HG02571 (cell line): ENCODE data around the gene TNIP2.
A peak's percentile ranks its signal among the peaks of the same experiment; 100 is the strongest.
"Not testable (repeated sequence)": the region's sequence is repeated elsewhere in the genome, so short reads cannot be mapped to it uniquely, and the experiment has no call there.

Experiments used
- ATAC-seq: cut with Tn5 transposase; IDR thresholded peaks from one replicate; pipeline ENCODE4 v1.9.1; 2021; ENCODE audit warnings: mild to moderate bottlenecking, moderate library complexity; ENCODE audit not compliant: unreplicated experiment

TNIP2 gene

DNA sequence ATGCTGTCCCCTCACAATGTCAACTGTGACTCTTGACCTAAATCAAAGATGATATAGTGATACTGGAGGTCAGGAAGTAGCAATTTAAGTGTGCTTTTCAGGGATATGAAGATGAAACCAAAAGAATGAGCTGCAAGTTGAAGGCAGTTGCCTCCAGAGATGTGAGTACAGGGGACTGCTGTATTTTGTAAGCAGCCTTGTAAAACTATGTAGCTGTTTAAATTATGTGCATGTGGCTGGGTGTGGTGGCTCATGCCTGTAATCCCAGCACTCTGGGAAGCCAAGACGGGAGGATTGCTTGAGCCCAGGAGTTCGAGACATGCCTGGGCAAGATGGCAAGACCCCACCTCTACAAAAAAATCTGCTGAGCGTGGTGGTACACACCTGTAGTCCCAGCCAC lies 15.1 kb upstream of the TNIP2 start:
- no peak for ATAC-seq

DNA sequence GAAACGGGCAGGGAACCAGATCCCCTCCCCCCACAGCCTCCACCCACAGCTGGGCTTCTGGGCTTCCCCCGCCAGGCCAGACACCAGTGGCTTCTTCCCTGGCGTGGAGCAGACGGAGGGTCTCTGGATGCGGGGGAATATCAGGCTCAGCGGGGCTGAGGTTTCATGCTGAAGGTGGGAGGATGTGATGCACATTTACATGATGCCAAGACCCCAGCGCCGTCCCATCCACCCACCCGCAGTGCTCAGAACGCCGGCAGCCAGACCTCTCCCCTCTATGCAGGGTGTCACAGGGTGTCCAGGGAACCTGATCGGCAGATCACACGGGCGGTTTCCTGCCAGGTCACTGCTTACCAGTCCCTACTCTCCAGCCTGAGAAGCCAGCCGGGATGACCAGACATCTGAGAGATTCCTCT lies 12.8 kb upstream of the TNIP2 start:
- ATAC-seq, result no peak

DNA sequence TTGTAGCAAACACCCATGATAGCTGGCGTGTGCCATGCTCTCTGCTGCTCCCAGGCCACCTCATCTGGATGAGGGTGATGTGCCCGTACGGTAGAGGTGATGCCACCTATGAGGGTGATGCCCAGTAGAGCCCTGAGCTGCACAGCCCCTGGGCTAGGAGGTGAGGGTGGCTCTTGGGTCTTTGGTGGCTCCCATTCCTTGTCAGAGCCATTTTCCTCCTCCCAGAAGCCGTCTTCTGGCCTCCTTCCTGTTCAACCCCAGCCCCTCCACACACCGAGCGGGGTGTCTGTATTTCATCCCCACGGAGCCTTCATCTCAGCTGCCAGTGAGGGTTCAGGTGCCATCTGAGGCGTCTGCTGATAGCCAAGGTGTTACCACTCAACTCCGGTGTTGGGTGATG lies 12.0 kb upstream of the TNIP2 start:
- no peak for ATAC-seq

DNA sequence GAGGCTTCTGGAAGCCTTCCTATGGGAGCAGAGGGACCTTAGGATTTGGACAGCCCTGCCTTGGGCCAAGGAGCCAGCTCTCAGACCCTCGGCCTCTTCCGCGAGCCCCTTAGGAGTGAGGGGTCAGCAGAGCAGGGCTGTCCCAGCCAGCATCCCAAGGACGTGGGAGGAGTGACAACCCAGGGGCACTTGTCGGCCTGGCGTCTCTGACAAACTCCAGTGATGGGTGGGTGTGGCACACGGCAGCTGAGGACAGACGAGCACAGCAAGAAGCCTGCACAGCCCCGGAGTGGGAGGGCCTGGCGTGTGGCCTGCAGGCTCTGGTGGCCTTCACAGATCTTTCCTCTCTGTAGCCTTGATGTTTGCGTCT lies 11.6 kb upstream of the TNIP2 start:
- ATAC-seq, result no peak

DNA sequence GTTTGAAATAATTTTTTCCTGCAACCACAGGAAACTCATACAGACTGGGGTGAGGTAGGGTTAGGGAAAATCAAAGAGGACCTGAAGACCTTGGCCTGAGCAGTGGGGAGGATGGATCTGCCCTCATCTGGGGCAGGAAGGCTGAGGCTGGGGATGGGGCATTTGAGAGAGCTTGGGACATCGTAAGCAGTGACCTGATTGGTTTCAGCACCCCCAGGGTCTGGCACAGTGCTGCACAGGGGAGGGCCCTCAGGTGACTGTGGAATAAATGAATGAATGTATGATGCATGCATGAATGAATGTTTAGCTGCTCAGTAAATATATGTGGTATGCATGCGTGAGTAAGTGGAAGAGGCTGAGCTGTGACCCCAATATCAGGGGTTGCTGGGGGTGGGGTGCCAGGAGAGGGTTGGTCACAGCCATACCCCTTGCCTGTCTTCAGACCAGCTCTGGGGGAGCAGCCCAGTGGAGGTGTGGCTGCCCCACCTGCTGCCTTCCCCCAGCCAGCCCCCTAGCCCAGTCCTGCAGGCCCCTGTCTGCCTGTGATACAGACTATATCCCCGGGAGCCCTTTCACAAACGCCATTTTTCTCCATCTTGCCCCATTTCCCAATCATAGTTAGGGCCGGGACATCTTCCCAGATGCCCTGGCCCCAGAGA lies 11.0 kb upstream of the TNIP2 start:
- ATAC-seq, result no peak

DNA sequence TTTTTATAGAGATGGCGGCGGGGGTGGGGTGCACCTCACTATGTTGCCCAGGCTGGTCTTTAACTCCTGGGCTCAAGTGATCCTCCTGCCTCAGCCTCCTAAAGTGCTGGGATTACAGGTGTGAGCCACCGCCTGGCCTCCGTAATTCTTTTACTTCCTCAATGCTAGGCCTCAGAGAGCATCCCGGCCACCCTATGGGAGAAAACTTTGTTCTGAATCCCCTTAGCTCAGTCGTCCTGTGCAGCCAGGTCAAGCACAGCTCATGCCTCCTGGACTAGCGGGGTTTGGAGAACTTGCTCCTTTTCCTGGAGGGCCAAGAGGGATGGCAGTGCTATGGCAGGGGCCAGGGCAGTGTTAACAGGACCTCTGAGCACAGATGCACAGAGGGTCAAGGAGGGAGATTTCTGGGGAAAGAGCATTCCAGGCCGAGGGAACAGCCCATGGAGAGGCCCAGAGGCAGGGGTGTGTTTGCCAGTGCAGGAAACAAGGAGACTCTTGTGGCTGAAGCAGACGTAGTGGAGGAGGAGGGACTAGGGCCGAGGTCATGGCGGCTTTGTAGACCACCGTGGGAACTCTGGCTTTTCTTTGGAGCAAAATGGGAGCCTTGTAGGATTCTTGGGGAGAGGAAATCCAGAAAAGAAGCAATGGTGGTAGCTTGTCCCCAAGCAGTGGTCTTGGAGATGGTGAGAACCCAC lies 9.8 kb upstream of the TNIP2 start:
- ATAC-seq, result no peak

DNA sequence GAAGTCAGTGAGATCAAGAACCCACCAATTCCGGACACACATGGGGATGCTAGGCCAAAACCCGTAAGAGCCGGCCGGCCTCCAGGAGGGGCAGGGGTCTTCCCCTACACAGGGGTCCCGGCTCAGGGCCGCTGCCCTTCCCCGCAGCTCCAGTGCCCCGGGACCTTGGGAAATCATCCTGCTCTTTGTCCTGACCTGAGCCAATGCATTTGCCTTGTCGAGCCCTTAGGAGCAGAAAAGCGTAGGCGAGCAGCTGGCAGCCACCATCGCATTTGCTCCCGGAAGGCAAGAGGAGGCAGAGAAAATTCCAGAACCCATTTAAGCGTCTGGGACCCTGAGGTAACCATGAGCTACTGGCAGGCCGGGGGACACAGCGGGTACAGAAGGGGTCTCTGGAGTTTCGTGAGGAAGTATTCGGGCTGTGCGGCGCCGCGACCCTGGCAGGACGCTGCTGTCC lies 7.4 kb upstream of the TNIP2 start:
- ATAC-seq, result no peak

DNA sequence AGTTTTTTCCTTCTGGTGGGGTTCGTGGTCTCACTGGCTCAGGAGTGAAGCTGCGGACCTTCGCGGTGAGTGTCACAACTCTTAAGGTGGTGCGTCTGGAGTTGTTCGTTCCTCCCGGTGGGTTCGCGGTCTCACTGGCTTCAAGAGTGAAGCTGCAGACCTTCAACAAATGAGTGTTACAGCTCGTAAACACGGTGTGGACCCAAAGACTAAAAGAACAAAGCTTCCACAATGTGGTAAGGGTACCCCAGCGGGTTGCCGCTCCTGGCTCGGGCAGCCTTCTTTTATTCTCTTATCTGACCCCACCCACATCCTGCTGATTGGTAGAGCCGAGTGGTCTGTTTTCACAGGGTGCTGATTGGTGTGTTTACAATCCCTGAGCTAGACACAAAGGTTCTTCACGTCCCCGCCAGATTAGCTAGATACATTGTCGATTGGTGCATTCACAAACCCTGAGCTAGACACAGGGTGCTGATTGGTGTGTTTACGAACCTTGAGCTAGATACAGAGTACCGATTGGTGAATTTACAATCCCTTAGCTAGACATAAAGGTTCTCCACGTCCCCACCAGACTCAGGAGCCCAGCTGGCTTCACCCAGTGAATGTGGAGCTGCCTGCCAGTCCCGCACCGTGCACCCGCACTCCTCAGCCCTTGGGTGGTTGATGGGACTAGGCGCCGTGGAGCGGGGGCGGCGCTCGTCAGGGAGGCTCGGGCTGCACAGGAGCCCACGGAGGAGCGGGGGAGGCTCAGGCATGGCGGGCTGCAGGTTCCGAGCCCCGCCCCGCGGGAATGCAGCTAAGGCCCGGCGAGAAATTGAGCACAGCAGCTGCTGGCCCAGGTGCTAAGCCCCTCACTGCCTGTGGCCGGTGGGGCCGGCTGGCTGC lies 6.6 kb upstream of the TNIP2 start:
- ATAC-seq, result not testable (repeated sequence)

DNA sequence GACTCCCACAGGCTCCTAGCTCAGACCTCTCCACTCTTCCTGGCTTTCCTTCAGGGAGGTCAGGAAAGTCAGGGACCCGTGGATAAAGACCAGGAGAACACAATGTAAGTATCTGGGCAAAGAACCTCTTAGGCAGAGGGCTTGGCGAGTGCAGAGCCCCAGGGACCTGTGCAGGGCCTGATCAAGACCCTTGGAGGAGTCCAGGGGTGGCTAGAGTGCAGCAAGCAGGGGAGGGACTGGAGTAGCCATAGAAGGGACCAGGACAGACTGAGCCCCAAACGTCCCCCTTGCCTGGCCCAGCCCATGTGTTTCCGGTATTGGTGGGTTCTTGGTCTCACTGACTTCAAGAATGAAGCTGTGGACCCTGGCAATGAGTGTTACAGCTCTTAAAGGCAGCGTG lies 5.9 kb upstream of the TNIP2 start:
- no peak for ATAC-seq

DNA sequence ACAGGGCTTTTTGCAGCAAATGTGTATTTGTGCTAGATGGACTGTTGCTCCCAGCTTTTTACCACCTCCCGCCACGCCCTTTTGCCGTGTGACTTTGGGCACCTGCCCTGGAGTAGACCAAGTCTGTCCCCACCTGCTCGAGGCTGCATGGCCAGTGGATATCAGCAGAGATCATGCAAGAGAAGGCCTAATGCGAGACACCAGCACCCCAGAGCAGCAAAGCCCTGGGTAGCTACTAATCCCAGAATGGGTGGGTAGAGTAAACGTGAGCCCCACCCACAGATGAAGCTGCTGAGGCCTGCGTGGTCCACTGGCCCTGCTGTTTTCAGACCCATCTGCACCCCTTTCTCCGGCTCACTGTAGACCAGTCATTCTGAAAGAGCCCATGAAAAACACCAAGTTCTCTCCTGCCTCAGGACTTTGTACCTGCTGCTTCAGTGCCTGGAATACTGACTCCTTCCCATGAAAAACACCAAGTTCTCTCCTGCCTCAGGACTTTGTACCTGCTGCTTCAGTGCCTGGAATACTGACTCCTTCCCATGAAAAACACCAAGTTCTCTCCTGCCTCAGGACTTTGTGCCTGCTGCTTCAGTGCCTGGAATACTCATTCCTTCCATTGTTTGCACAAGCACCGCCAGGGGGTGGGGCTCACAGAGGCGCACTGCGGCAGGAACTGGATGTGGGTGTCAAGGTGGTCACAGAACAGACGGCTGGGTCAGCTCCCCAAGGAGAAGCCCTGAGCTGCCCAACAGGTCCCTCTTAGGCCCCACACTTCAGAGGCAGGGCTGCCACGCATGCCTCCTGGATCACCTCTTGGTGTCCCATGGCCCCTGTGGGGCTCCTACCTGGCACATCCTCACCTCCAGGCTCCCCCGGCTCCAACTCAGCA lies 5.1 kb upstream of the TNIP2 start:
- ATAC-seq, result no peak

DNA sequence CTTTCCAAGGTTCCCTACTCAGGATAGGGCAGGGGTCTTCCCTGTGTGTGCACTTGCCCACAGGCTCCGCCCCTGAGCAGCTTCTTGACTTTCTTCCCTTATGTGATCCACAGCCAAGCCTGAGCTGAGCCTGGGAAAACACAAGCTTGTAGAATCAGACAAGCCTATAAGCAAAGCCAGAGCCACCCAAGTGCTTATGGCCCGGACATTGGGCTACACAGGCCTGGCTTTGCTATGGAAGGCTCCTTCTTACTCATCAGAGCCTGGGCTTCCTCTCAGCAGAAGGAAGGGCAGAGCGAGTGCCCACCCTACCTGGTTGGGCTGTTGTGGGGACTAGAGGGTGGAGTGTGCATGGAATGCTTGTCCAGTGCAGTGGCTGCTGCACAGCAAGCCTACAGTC lies 1.3 kb upstream of the TNIP2 start:
- ATAC-seq, result no peak

DNA sequence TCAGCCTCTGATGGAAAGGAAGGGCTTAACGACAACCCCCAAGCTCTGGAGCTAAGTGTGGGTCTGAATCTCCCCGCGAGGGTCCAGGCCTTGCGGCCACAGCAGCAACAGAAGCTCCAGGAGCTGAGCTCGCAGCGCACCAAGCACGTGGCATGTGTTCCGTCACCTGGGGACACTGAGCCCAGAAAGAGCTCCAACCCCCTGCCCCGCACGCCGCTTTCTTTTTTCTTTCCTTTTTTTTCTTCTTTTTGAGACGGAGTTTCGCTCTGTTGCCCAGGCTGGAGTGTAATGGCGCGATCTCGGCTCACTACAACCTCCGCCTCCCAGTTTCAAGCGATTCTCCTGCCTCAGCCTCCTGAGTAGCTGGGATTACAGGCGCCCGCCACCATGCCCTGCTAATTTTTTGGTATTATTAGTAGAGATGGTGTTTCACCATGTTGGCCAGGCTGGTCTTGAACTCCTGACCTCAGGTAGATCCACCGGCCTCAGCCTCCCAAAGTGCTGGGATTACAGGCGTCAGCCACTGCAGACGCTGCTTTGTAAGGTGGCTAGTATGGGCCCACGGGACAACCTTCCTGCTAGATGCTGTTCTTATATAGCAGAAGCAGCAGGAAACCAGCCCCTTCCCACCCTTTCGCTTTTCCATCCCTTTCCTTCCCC lies 685 bp upstream of the TNIP2 start:
- peak; percentile 11 for ATAC-seq

DNA sequence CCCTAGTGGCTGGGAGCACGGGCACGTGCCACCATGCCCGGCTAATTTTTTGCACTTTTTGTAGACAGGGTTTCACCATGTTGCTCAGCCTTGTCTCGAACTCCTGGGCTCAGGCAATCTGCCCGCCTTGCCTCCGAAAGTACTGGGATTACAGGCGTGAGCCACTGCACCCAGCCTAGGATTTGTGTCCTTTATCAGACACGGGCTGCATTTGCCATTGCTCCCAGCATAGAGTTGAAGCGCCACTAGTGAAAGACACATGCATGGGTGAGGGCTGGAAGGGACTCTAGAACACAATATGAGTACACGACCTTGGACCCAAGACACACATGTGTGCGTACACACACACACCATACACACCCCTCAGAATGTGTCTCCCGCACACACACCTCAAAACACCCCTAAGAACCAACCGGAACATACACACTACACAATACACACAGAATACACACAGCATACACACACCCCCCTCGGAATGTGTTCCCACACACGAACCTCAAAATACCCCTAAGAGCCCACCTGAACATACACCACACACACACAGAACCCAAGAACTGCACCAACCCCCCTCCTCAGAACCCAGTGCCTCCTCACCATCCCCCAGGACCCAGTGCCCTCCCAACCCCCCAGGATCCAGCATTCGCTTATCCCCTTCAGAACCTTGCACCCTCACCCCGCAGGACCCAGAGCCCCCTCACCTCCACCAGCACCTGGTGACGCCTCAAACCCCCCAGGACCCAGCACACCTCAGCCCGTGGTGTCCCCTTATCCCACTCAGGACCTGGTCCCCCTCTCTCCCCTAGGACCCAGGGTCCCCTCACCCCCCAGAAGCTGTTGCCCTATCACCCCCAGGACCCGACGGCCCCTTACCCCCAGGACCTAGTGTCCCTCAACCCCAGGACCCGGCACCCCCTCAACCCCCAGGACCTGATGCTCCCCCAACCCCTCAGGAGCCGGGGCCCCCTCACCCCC lies 1.0 kb downstream of the TNIP2 start:
- ATAC-seq, result no peak

DNA sequence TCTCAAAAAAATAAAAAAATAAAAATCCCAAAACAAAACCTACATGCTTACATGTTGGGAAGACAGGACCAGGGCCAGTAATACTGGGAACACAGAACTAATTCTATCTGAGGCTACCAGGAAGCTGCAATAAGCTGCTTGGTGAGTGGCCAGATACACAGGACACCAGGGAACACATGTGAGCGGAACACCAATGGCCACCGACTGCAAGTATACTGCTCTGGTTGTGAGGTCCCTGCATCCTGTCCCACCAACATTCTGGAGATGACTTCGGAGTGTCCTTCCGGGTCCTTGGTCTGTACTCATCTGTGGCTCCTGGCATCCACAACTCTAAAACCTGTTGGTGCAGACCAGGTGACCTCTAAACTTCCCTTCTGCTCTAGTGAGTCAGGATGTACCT lies 2.7 kb downstream of the TNIP2 start:
- ATAC-seq, result no peak

DNA sequence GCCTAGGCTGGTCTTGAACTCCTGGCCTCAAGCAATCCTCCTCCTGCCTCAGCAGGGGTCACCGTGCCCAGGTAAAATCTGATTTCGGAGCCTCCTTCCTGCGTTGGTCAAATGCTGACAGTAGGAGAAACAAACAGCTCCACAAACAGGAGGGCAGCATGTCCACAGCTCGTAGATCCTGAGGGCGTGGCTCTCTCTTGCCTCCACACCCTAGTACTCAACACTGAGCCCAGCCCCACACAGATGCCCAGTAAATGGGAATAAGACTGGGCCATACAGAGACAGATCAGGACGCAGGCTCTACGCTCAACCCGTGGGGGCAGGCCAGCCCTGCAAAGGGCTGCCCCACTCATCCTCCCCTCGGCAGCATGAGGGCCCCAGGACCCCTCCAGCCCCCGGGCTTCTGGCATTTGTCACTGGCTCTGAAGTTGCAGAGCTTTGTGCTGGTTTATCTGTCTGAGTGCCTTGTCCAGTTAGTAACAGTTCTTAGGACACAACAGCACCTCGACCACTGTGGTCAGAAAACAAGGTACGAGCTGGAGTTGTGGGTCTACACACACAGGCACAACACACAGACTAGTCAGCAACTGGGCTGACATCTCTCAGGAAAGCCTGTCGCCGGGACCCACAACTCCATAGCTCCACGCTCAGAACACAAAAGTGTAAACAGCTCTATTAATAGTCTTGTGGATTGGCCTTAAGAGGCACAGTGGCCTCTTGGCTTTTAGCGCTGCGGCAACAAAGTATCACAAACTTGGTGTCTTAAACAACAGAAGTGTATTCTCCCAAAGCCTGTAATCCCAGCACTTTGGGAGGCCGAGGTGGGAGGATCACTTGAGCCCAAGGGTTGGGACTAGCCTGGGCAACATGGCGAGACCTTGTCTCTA lies 5.2 kb downstream of the TNIP2 start:
- no peak for ATAC-seq

DNA sequence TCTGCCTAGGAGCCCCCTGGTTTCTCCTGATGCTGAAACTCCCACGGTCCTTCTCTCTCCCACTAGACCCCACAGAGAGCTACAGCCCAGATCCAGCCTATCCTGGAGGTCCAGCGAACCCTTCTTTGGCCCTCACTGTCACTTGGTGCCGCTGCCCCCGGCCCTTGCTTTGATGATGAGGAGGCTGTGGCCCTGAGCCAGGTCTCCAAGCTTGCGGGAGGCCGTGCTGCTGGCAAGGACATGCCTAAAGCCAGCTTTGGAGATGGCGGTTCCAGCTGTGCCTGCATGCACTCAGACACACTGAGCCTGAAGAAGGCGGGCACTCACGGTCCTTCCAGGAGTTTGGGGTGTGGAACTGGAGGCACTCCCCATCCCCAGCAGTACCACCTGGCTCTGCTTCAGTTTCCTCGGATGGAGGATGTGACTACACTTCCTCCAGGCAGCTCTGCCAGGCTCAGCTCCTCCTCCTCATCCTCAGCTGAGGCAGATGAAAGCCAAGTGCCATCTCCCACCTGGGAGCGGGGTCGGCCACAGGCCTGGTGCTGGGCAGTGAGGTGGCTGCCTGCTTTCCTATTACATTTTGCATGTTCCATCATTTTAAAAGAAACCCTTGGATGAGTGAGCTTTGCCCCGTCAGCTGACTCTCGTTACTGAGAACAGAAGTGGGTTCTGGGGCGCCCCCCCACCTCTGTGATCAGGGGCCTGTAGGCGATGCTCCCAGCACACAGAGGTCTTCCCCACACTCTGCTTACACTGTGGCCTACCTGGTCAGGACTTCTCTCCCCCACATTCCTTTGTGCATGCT lies 9.0 kb downstream of the TNIP2 start:
- ATAC-seq, result no peak
